Right cardiac atrium (tissue), 5 donors: ENCODE results near the gene FAM187B. TPM values are rescaled to one million over a fixed set of nuclear protein-coding genes. Genes with fewer than 3 reads are reported as not detected.

ENCODE experiments used
- ATAC-seq, 2 donors: fragments of 200-7000 bp; cut with Tn5 transposase; one replicate each; pipeline versions ENCODE4 v1.8.0 to v1.9.1; 2020; ENCODE audit warnings: moderate library complexity in 2 of 2, mild to moderate bottlenecking in 1 of 2
- DNase-seq, 3 donors: peaks; one replicate each; pipeline ENCODE4 v3.0.0-alpha.2; 2020
- H3K27ac ChIP-seq: one replicate; pipeline ENCODE4 v1.5.1; 2013; ENCODE audit warnings: mild to moderate bottlenecking, low read length, control low read depth, moderate library complexity
- H3K27me3 ChIP-seq: one replicate; pipeline ENCODE4 v1.6.1; 2013; ENCODE audit not compliant: control insufficient read depth, insufficient read depth
- H3K4me1 ChIP-seq: one replicate; pipeline ENCODE4 v1.6.1; 2013; ENCODE audit warnings: low read length; ENCODE audit not compliant: control insufficient read depth, insufficient read depth
- H3K4me3 ChIP-seq: one replicate; pipeline ENCODE4 v1.5.1; 2013; ENCODE audit warnings: low read length, control low read depth
- H3K9me3 ChIP-seq: one replicate; pipeline ENCODE4 v1.6.1; 2013; ENCODE audit warnings: low read length; ENCODE audit not compliant: control insufficient read depth
- WGBS: extraction: QIAGEN DNeasy Blood & Tissue Kit; methylation state at CpG from one replicate; pipeline ENCODE4 v1.1.7; 2013; 5-methylcytosine and 5-hydroxymethylcytosine counted together
- intact Hi-C, 4 donors: fragments of 100-400 bp; cut with DNase I; formaldehyde crosslinking; loops; one replicate each; pipeline versions ENCODE4 v1.11.0 to v1.14.0; 2022 to 2023
- polyA plus RNA-seq: library from polyadenylated mRNA; stranded (reverse); fragments of 200-250 nt; gene quantifications from one replicate; pipeline ENCODE4 v1.2.3, GENCODE V29; 2013
- total RNA-seq, 4 donors: library from RNA; stranded (reverse); fragmentation: NEBNext Ultra II Directional; extraction: Animal tissue kit (Norgen Biotek cat#: 25700); gene quantifications; one replicate each; pipeline ENCODE4 v1.2.1, GENCODE V29; 2021
- donor health status: healthy with polysubstance abuse.
- donor health status: DM: no; HTN: yes; CAD: no.
- donor health status: DM: no; HTN: no; CAD: no.
- donor health status: DM: no; HTN: yes; CAD: no; lungs with severe emphysema.
- donor health status: DM: yes; HTN: yes; CAD: no.

The FAM187B gene
- total and polyA plus RNA-seq, 5 donors = not detected

DNA sequence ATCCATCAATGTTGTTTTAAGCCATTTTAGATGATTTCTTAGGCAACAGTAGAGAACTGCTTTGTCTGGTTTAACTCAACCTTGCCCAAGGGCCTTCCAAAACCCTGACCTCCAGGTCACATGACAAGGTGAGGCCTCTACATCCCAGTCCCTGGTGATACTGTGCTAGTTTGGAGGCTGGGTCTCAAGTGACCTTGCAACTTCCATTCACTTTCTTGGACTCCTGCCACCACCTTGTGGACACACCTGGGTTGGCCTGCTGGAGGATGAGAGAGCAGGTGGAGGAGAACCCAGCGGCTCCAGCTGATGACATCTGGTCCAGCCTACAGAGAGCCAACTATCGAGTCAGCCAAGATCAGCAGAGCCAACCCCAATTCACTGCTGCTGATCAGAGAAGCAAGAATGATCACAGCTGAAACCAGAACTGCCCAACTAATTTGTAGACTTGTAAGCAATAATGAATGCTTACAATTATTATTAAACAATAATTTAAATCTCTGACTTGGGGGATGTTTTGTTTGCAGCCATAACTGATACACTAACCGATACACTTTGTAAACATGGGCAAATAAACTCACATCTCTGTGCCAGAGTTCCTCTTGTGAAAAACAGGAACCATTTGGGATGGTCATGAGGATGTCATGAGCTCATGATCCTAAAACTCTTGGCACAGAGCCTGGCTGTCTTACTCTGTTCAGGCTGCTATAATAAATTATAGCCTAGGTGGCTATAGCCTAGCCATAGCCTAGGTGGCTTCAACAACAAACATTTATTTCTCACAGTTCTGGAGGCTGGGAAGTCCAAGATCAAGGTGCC, 11.5 kb downstream of the FAM187B start:
- intact Hi-C loops = no loop called here
- Histone ChIP-seq H3K9me3 (no peaks in the 10 kb centered on the region), H3K4me3 (no peak overlapping the region), H3K27me3 (no peaks in the 10 kb centered on the region), H3K27ac (no peak overlapping the region), H3K4me1 (peaks cover 11% of the 10 kb centered on the region)
- DNase-seq (no peak), ATAC-seq (no peak)
- 63% methylated on average over 3 of the region's 3 CpGs for WGBS

DNA sequence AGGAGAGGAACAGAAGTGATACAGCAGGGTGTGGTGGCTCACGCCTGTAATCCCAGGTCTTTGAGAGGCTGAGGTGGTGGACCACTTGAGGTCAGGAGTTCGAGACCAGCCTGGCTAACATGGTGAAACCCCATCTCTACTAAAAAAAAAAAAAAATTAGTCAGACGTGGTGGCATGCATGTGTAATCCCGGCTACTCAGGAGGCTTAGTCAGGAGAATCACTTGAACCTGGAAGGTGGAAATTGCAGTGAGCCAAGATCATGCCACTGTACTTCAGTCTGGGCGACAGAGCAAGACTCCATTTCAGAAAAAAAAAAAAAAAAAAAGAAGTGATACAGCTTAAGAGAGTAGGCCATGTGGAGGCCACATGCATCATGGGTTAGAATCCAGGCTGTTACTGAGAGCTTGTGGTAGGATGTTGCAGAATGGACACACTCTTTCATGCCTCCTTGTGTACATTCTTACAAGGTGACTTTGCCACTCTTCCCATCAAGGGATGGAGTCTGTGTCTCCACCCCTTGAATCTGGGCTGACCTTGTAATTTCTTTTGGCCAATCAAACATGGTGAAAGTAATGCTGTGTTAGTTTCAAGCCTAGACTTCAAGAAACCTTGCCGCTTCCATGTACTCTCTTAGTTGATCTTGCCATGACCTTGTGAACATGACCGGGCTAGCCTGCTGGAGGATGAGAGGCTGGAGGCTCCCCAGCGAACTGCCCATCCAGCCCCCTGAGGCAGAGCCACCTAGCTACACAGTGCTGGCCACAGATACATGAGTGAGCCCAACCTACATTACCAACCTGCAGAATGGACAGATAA, 12.3 kb downstream of the FAM187B start:
- DNase-seq (no peak), ATAC-seq (no peak)
- intact Hi-C loops = no loop called here
- peaks cover 14% of the 10 kb centered on the region for H3K4me1 ChIP-seq
- H3K4me3 ChIP-seq = no peak overlapping the region
- no peaks in the 10 kb centered on the region for H3K9me3 ChIP-seq
- no peaks in the 10 kb centered on the region for H3K27me3 ChIP-seq
- no peak overlapping the region for H3K27ac ChIP-seq
- 84% methylated on average over 8 of the region's 8 CpGs for WGBS

DNA sequence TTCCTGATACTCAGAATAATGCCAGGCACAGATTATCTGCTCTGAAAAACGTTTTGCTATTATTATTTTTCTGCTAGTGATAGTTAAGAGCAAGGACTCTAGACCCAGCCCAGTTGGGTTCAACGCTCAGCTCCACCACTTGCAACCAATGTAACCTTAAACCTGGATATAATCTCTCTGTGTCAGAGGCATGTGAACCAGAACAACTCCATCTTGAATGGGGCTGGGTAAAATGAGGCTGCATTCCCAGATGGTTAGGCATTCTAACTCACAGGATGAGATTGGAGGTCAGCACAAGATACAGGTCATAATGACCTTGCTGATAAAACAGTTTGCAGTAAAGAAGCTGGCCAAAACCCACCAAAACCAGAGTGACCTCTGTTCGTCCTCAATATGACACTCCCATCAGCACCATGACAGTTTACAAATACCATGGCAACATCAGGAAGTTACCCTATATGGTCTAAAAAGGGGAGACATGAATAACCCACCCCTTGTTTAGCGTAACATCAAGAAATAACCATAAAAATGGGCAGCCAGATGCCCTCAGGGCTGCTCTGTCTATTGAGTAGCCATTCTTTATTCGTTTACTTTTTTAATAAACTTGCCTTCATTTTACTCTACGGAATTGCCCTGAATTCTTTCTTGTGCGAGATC, 13.6 kb downstream of the FAM187B start:
- no peak overlapping the region for H3K27ac ChIP-seq
- intact Hi-C loops = no loop called here

DNA sequence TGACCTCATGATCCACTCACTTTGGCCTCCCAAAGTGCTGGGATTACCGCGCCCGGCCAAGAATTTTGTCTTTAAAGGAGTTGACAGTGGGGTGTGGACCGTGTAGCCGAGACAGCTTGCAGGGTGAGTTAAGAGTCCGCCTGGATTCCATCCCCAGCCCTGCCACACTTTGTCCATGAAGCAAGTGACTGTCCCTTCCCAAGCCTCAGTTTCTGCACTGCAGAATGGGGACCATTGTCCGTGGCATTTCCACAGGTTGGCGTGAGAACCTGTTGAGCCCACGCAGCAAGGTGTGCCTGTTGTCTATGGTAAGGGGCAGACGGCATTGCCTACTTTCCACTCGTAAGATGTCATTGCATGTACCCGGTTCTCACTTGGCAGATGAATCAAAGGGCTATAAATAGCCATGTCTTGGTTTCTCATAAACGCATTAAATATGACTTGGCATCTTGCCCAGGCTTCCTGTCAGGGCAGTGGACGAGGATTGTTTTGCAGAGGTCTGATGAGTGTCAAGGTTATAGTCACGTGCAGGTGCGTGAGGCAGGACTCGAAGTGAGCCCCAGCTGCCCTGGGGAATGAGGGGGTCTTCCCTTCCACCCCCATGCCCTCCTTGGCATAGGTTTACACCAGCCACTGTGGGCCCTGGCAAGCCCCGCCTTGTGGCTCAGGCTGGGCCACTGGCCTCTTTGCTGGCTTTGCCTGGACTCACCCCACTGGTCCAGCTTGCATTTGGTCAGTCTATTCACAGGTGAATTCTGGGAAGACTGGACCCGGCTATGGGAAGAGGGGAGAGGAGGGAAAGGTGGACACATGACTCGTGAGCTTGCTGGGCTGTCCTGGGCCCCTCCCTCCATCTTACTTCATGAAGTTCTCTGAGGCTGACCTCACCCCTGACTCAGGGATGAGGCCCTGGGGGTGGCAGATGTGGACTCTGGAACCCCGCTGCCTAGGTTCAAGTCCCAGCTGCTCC, 14.6 kb downstream of the FAM187B start:
- Histone ChIP-seq H3K27me3 (no peaks in the 10 kb centered on the region), H3K4me1 (peaks cover 12% of the 10 kb centered on the region), H3K9me3 (no peaks in the 10 kb centered on the region), H3K27ac (peak overlapping the region; percentile 83), H3K4me3 (no peak overlapping the region)
- intact Hi-C loops = no loop called here
- 16% methylated on average over 21 of the region's 21 CpGs for WGBS
- ATAC-seq (peak; percentile 54 to 72), DNase-seq (peak; percentile 27 to 67 (median 67))

More for the DNA sequence above, 13.6 kb downstream of the FAM187B start:
- DNase-seq (no peak), ATAC-seq (no peak)
- no peak overlapping the region for H3K4me3 ChIP-seq
- no peaks in the 10 kb centered on the region for H3K9me3 ChIP-seq
- WGBS = 71% methylated on average over 7 of the region's 7 CpGs
- H3K27me3 ChIP-seq = no peaks in the 10 kb centered on the region
- H3K4me1 ChIP-seq = peaks cover 12% of the 10 kb centered on the region

DNA sequence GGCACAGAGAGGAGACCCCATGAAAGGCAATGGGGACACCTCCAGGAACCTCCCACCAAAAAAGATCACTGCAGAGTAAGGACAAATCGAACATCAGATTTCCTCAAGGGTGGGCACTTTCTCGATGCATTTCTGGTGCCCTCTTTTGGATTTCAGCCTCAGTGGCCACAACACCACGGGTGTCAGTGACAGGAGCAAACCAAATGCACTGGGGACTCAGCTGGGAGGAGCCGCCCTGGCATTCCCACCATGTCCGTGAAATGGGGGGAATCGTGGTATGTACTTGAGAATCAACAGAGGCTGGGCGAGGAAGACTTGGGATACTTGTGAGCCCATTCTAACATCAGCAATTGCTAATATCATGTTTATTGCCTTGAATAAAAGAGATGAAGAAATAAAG, 16.3 kb downstream of the FAM187B start:
- H3K9me3 ChIP-seq = no peaks in the 10 kb centered on the region
- H3K27ac ChIP-seq = peak overlapping the region; percentile 55
- H3K4me1 ChIP-seq = peaks cover 12% of the 10 kb centered on the region
- no peak for DNase-seq
- WGBS = 60% methylated on average over 7 of the region's 7 CpGs
- H3K4me3 ChIP-seq = no peak overlapping the region
- H3K27me3 ChIP-seq = no peaks in the 10 kb centered on the region
- intact Hi-C loops = no loop called here
- no peak for ATAC-seq

DNA sequence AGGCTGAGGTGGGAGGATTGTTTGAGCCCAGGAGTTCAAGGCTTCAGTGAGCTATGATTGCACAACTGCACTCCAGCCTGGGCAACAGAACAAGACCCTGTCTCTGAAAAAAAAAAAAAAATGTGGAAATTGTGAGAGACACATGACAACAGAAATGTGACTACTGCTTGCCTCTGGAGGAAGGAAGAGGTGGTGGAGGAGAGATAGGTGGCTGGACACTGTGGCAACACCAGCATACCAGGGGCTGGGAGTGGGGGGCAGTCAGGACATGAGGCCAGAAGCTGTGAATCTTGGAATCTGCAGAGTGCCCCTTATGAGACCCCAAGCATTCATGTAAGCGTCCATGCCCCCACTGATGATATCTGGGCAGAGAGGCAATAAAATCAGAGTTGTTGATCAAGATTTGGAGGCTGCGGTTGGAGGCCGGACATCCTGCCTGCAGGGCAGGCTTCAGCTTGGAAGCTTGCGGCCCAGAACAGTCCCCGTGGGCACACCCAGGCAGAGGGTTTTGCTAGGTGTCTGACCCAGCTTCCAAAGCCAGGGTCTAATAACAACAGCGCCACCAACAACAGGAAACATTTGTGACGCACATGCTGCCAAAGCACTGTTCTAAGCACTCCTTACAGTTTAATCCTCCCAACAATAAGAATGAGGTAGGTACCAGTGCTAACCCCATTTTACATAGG, 16.9 kb downstream of the FAM187B start:
- WGBS = 67% methylated on average over 7 of the region's 7 CpGs
- H3K9me3 ChIP-seq = no peaks in the 10 kb centered on the region
- ATAC-seq (peak; percentile 60 to 85), DNase-seq (peak; percentile 67 to 82 (median 81))
- H3K4me3 ChIP-seq = no peak overlapping the region
- H3K27me3 ChIP-seq = no peaks in the 10 kb centered on the region
- intact Hi-C loops = no loop called here
- peak overlapping the region; percentile 55 for H3K27ac ChIP-seq
- H3K4me1 ChIP-seq = peaks cover 12% of the 10 kb centered on the region

DNA sequence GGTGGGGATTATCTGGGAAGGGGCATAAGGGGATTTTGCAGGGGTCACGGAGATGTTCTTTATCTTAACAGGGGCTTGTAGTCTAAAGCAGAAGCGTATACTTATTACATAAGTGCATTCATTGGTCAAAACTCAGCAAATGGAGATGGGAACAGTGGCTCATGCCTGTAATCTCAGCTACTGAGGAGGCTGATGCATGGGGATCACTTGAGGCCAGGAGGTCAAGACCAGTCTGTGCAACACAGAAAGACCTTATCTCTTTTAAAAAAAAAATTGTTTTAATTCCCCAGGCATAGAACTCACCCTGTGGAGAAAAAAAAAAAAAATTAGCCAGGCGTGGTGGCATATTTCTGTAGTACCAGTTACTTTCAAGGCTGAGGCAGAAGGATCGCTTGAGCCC, 18.9 kb downstream of the FAM187B start:
- Histone ChIP-seq H3K9me3 (no peaks in the 10 kb centered on the region), H3K4me1 (peaks cover 12% of the 10 kb centered on the region), H3K27me3 (no peaks in the 10 kb centered on the region), H3K27ac (no peak overlapping the region), H3K4me3 (no peak overlapping the region)
- ATAC-seq (no peak), DNase-seq (no peak)
- intact Hi-C loops = no loop called here
- WGBS = 71% methylated on average over 4 of the region's 4 CpGs

DNA sequence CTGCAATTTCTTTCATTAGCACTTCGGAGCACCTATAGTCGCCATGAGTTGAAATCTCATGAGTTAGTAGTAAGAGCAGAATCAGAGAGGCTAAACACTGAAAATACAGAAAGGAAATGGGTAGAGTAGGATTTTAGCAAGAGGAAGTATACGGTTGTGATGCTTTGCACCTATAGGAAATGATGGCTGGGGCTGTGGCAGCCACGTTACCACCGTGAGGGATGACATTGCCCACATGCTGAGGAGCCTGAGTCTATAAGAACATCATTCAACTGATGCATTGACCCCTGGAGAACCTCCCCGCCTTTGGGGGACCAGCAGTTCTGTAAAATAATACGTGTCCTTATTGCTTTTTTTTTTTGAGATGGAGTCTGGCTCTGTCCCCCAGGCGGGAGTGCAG, 20.4 kb downstream of the FAM187B start:
- Histone ChIP-seq H3K27ac (no peak overlapping the region), H3K4me3 (no peak overlapping the region), H3K9me3 (no peaks in the 10 kb centered on the region), H3K4me1 (peaks cover 3% of the 10 kb centered on the region), H3K27me3 (no peaks in the 10 kb centered on the region)
- ATAC-seq = no peak
- DNase-seq = no peak
- 90% methylated on average over 8 of the region's 8 CpGs for WGBS
- intact Hi-C loops = no loop called here

DNA sequence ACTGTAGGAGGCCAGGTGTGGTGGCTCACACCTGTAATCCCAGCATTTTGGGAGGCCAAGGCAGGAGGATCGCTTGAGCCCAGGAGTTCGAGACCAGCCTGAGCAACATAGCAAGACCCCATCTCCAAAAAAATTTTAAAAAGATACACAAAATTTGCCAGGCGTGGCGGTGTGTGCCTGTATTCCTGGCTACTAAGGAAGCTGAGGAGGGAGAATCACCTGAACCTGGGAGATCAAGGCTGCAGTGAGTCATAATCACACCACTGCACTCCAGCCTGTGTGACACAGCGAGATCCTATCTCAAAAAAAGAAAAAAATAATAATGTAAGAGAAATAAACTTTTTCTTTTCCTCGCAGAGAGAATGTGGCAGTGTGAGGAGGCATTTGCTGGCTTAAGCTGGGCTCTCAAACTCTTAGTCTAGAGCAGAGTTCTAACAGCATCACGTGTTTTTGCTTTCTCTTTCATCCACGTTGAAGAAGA, 21.1 kb downstream of the FAM187B start:
- H3K4me3 ChIP-seq = no peak overlapping the region
- peaks cover 3% of the 10 kb centered on the region for H3K4me1 ChIP-seq
- no peaks in the 10 kb centered on the region for H3K27me3 ChIP-seq
- no peak overlapping the region for H3K27ac ChIP-seq
- intact Hi-C loops = no loop called here
- DNase-seq = no peak
- ATAC-seq = no peak
- 88% methylated on average over 8 of the region's 8 CpGs for WGBS
- H3K9me3 ChIP-seq = no peaks in the 10 kb centered on the region

DNA sequence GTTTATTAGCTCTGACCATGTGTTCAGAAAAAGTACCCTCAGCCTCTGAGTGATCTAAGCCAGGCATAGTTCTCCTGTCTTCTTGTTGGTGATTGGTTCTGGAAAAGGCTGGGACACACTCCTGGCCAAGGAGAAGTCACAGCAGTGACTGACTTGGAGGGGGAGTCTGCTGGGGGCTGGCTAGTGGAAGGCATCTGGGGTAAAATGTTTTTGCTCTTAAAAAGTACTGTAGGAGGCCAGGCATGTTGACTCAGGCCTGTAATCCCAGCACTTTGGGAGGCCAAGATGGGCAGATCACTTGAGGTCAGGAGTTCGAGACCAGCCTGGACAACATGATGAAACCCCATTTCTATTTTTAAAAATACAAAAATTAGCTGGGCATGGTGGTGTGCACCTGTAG, 21.7 kb downstream of the FAM187B start:
- WGBS = 100% methylated on average over 1 of the region's 1 CpG
- Histone ChIP-seq H3K27me3 (no peaks in the 10 kb centered on the region), H3K4me3 (no peak overlapping the region), H3K9me3 (no peaks in the 10 kb centered on the region), H3K4me1 (peaks cover 3% of the 10 kb centered on the region), H3K27ac (no peak overlapping the region)
- no peak for DNase-seq
- no peak for ATAC-seq
- intact Hi-C loops = no loop called here
